G401 (cell line): ENCODE data around the gene CDCA8. TPM values are rescaled to one million over a fixed set of nuclear protein-coding genes. Genes with fewer than 3 reads are reported as not detected.
A peak's percentile ranks its signal among the peaks of the same experiment; 100 is the strongest.
"Not testable (repeated sequence)": the region's sequence is repeated elsewhere in the genome, so short reads cannot be mapped to it uniquely, and the experiment has no call there.

Source experiments
- DNase-seq: peaks from one replicate; pipeline ENCODE4 v3.0.0-alpha.2; 2015; ENCODE audit warnings: low spot score
- in situ Hi-C: cut with HindIII; loops from 2 replicates; pipeline ENCODE4 v1.10.0; 2016; ENCODE audit warnings: low sequenced_read_pairs, mixed read lengths
- total RNA-seq: library from RNA; depleted of rRNA; stranded (reverse); fragments of >200 nt; shearing (Covaris generic); gene quantifications from 2 replicates; pipeline ENCODE4 v1.2.3, GENCODE V29; 2014

Gene CDCA8
- total RNA-seq, 1 experiment from 2014 or later, result 18.9 TPM

DNA sequence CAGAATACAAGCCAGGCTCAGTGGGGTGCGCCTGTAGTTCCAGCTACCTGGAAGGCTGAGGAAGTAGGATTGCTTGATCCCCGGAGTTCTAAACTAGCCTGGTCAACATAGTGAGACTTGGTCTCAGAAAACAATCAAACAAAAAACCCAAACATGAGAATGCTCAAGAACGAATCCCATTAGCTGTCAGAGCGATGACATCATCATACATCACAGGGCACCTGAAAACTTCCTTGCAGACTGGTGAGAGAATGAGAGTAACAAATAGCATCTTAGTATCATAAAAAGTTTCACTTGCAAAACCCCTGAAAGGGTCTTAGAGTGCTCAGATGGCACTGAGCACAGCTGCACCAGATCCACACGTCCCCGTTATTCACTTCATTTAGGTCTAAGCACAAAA is 21.1 kb upstream of the CDCA8 start:
- in situ Hi-C loops, result no loop called here
- DNase-seq, result no peak

GRCh38 chr1:37672136-37672870 is 20.0 kb upstream of the CDCA8 start:
- DNase-seq, result no peak
- in situ Hi-C loops, result no loop called here

DNA sequence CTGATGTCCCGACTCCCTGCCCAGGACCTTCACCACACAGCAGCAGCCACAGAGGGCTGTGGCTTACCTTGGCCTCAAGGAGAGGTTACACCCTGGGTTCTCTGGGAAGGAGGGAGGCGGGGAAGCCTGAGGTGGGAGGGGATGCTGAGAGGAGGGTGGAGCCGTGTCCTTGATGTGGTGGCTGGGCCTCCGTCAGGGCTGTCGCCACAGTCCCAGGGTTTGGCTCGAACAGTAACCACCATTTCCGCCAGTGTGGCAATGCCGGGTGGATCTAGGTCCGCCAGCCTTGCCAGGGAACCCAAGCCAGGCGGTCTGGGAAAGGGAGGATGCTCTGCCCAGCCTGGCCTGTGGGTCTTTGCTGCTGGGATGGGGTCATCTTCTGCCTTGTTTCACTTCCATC is 18.4 kb upstream of the CDCA8 start:
- no peak for DNase-seq
- in situ Hi-C loops, result no loop called here

GRCh38 chr1:37676281-37677142 is 15.8 kb upstream of the CDCA8 start:
- in situ Hi-C loops, result no loop called here
- DNase-seq, result no peak

GRCh38 chr1:37677143-37677439 is 15.2 kb upstream of the CDCA8 start:
- DNase-seq, result no peak
- in situ Hi-C loops, result no loop called here

DNA sequence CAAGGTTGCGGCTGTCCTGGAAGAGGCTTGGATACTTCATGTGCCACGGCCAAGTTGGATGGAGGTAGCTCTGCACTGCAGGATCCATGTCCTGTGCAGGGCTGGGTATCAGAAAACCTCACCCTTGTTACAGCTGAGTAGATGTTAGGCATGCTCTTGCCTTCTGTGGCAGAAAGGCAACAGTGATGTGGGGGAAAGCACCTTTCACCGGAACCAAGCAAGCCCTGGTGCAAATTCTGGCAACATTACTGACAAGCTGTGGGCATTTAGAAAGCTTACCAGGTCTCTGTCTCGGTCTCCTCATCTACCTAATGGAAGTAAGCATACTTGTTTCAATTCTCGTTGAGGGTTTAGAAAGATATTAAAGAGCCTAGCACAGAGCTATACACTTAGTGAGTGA is 14.5 kb upstream of the CDCA8 start:
- DNase-seq, result no peak
- in situ Hi-C loops, result no loop called here

GRCh38 chr1:37680933-37681332 is 11.4 kb upstream of the CDCA8 start:
- no peak for DNase-seq
- in situ Hi-C loops, result no loop called here

DNA sequence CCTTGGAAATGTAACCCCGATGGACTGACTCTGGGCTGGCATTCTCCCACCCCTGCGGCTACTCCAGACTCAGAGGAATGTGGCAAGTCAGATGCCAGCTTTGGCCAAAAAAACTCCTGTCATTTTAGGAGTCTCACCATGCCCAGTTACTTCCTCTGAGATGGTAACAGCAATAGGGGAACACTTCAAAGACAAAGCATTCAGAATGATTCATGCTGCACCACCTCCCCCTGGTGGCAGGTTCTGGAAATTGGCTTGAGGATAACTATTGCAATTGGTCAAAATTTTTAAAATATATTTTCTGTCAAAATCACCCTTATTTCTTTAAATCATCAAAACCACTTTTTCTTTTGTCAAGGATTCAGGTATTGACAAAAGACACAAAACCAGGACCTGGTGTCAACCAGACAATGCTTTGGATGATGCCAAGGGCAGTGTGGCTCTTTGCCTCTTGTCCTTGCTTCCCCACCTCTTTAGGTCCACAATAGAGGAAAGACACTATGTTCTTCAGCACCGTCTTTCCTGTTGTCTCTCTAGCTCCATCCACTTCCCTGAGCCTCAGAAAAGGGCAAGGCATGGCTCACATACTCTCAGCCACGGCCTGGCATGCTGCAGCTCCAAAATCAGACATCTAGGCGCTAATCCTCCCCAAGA is 9.9 kb upstream of the CDCA8 start:
- in situ Hi-C loops, result no loop called here
- peak; percentile 65 for DNase-seq

DNA sequence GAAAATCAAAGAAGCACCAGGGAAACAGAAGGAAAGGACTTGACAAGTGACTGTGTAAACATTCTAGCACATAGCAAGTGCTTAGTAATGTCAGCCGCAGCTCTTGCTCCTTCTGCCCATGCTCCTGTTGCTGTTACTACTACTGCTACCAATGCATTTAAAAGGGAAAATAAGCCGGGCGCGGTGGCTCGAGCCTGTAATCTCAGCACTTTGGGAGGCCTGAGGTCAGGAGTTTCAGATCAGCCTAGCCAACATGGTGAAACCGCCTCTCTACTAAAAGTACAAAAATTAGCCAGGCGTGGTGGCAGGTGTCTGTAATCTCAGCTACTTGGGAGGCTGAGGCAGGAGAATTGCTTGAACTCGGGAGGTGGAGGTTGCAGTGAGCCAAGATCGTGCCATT is 8.1 kb upstream of the CDCA8 start:
- DNase-seq, in situ Hi-C loops: not testable (repeated sequence)

GRCh38 chr1:37685722-37686121 is 6.6 kb upstream of the CDCA8 start:
- in situ Hi-C loops, result no loop called here
- DNase-seq, result no peak

GRCh38 chr1:37687764-37688163 is 4.6 kb upstream of the CDCA8 start:
- in situ Hi-C loops, DNase-seq: not testable (repeated sequence)

DNA sequence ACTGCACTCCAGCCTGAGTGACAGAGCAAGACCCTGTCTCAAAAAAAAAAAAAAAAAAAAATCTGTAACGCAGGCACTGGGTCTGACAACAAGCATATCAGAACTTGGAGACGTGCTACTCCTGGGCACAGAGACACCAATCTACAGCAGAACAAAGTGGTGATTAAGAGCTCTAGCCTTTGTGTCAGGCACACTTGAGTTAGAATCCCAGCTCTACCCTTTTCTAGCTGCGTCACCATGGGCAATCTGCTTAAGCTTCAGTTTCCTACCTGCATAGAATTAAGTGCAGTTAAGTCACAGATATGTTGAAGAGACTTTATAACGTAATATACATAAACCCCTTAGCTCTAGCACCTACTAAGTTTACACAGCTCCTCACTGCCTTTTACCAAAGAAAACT is 3.4 kb upstream of the CDCA8 start:
- in situ Hi-C loops, result no loop called here
- no peak for DNase-seq

GRCh38 chr1:37691497-37692077 is 729 bp upstream of the CDCA8 start:
- in situ Hi-C loops, result no loop called here
- peak; percentile 19 for DNase-seq

- DNase-seq, result no peak
- in situ Hi-C loops, result no loop called here
These were observed 489 bp downstream of the CDCA8 start for GRCh38 chr1:37692834-37693175.

- in situ Hi-C loops, result no loop called here
- DNase-seq, result no peak
These were observed 4.8 kb downstream of the CDCA8 start for GRCh38 chr1:37697090-37697489.

DNA sequence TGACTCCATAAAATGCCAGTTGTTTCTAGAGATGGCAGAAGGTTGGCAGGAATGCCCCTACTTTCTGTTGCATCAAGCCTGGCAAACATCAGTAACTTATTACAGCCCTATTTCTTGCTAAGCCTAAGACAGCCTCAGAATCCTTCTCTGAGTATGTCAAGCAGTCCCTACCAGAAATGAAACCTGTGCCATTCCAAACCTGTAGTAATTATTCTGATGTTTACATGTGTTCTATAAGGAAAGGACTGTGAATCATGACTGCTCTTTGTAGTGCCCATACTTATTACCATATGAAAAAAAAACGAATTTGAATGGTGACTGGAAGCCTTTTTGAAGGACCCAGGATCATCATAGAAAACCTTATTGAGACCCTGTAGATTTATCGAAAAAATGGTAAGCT is 5.4 kb downstream of the CDCA8 start:
- no peak for DNase-seq
- in situ Hi-C loops, result no loop called here

GRCh38 chr1:37699147-37699546 is 6.8 kb downstream of the CDCA8 start:
- in situ Hi-C loops, result no loop called here
- DNase-seq, result no peak

DNA sequence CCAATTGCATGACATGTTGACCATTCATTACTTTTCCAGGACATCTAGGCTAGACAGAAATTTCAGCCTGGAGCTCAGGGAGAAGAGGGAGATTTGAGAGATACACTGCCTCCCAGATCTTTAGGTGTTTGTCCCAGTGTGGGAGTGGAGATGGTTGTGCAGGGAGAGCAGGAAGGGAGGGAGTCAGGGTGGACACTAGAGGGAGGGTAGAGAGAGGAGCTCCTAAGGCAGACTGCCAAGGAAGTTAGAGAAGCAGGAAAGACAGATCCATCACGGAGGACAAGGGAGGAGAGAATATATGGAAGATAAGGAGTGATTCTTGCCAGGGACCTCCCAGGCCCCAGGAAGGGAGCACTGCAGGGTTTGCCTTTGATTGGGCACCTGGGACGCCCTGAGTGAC is 8.7 kb downstream of the CDCA8 start:
- in situ Hi-C loops, result no loop called here
- no peak for DNase-seq

GRCh38 chr1:37703061-37703460 is 10.7 kb downstream of the CDCA8 start:
- DNase-seq, result no peak
- in situ Hi-C loops, result no loop called here

- in situ Hi-C loops, result no loop called here
- DNase-seq, result no peak
These were observed 12.7 kb downstream of the CDCA8 start for GRCh38 chr1:37704966-37705365.
